Measurements from ENCODE around the gene KEL.

KEL gene

GRCh38 chr7:142960955-142961512, 1.1 kb downstream of the KEL start:
- DNase-seq: no peak

- DNase-seq: no peak
Observed at GRCh38 chr7:142959202-142959601, 3.0 kb downstream of the KEL start.

- DNase-seq: no peak
Observed at GRCh38 chr7:142957723-142958122, 4.4 kb downstream of the KEL start.

- no peak for DNase-seq
Observed at GRCh38 chr7:142956951-142957623, 5.1 kb downstream of the KEL start.

DNA sequence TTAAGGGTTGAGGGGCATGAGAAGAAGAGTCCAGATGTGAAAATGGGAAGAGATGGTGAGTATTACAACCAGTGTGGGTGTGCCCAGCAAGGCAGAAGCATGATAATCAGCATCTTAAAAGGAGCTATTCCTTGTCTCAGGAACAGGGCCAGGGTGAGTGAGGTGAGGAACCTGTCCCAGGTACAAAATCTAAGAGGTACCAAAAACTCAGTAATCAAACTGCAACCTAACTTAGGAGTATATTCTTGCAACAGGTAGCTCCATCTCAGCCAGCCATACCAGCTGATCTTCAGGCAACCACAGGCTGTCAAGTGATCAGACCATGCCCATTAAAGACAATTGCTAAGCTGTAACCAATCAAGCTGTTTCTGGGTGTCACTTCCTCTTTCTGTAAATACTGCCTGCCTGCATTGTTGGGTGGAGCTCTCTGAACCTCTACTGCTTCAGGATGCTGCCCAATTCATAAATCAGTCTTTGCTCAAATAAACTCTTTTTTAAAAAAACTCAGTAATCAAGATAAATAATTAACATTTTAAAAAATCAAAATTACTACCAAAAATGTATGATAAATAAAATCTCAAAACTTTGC, 7.4 kb downstream of the KEL start:
- no peak for DNase-seq

DNA sequence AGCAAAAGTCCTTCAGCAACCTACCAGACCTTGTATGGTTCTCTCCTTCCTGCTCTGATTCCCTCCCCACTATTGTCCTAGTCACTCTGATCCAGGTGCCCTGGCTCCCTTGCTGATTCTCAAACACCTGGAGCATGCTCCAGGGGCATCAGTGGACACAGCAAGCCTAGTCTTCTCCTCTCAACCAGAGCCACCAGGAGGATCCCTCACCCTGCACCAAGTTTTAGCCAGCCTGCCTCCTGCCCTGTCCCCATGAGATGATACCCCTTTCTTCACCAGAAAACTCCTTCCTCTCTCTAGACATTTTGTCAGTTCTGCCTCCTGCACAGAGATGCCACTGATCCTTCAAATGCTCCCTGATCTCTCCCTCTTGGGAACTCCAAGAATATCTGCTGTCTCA, 11.9 kb downstream of the KEL start:
- DNase-seq: no peak

DNA sequence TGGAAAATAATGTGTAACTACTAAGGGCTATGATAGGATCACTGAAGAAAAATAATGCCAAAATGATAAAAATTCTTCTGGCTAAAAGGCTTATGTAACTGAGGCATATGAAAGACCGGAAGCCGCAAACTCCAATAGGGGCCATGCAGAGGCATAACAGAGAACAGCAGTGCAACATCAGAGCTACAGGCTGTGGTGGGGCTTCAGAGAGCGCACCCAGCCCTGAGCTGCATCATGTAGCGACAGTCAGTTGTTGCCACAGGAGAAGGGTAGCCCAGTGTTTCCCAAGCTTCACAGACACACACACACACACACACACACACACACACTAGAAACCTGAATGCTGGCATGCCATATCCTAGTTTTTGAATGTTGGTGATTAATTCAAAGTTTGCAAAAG, 13.6 kb downstream of the KEL start:
- DNase-seq: no peak

DNA sequence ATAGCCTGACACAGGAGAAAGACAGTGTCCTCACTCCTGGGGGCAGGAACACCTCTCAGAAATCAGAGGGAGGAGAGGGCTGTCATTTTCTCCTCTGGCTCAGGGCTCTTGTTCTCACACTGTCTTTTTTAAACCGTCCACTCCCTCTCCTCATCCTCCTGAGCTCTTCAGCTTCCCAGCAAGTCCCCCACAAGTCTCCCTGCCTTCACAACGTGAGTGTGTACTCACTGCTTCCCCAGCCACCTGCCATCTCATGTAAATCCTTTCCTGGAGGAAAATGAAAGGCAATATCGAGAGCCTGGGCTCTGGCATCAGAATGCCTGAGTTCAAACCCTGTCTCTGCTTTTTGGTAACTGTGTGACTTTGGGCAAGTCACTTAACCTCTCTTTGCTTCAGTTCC, 17.2 kb downstream of the KEL start:
- DNase-seq: no peak

- DNase-seq: no peak
Observed at GRCh38 chr7:142943706-142944268, 18.4 kb downstream of the KEL start.

DNA sequence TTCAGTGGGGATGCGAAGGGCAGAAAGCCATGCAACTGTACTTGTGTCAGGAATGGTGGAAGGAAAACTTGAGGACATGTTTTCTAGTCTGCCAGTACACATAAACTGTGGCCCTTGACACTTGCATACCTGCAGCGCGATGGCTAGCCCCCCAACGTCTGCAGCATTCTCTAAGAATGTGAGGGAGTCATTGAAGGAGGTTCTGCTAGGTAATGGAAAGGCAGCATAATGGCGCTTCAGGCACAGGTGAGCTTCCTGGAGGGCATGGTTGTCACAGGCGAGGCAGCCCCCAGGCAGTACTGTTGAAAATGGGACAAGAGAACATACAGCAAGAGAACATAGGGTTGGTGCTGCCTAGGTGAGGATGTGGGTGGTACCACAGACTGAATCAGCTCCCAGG, 19.4 kb downstream of the KEL start:
- no peak for DNase-seq

- no peak for DNase-seq
Observed at GRCh38 chr7:142941541-142941940, 20.6 kb downstream of the KEL start.

DNA sequence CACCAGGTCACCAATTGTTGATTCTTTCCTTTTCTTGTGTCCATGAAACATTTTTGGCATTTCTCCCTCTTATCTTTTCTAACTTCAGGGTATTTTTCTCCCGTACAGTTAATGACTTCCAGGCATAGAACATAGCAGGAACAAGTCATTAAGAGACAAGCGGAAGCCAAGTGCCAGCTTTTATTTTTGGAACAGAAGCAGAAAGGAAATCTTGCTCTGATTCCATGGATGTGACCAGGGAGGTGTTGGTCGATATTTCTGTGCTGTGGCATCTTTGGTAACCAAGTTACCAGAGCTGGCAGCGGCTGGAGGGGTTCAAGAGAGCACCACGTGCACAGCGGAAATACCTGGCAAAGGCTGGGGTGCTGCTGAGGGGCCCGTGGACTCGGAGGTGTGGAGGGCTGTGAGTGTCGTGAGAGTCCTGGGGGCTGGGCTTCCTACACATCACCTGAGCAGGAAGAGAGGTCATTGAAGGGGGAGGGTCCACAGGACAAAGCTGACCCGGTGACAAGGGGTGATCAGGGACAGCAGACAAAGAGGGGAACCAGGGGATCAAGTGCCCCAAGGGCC, 21.1 kb downstream of the KEL start:
- DNase-seq: no peak

DNA sequence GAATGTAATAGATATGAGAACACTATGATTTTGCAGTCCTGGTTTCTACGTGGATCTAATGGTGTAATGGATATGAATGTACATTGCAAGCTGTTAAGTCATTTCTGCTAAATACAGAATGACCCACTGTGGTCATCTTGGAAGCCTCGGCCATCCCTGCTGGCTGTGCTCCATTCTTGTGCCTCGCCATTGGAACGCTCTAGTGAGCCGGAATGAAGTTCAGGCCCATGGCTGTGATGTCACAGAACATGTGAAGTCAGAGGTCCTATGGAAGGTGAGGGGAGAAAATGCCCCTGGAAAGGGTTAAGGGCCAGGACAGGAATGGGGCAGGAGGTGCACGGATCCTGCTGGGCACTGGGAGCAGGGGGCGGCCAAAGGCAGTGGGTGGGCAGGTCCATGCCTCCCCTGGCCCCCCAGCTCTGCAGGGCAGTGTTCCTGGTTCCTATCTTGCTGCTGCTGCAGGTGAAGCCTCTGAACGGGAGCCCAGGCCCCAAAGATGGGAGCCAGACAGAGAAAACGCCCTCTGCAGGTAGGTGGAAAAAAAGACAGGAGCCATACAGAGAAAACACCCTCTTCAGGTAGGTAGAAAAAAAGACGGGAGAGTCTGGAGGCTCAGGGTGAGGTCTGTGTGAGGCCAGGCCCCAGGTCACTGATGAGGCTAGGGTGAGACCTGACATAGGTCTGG, 22.8 kb downstream of the KEL start, which contains the start of gene LLCFC1:
TSS of gene LLCFC1 (plus strand) at position 259 of the 685 bp plus-strand sequence. CDS start at position 397, 138 bp downstream.
- no peak for DNase-seq

GRCh38 chr7:142938611-142939010, 23.6 kb downstream of the KEL start:
- no peak for DNase-seq

GRCh38 chr7:142935941-142936565, 26.1 kb downstream of the KEL start:
- DNase-seq: no peak

DNA sequence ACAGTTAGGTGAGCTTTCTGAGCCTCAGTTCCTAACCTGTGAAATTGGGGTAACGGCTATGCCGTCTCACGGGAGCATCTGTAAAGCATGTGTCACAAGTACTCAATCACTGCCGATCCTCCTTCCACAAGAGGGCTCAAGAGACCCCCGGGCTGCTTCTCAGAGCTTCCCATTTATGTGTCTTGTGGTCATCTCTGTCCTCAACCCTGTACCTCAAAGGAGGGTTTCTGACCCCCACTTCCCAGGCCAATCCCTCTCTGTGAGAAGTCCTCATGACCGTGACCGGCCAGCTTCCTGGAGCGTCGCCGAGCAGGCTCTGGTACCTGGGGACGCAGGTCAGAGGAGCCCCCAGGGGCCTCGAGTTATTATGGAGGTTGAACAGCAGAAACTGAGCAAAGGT, 28.1 kb downstream of the KEL start:
- no peak for DNase-seq

- DNase-seq: no peak
Observed at GRCh38 chr7:142933624-142934023, 28.5 kb downstream of the KEL start, which contains the start of gene TRPV5. TRPV5 (minus strand) TSS chr7:142933746; CDS start chr7:142933459, 287 bp downstream.

DNA sequence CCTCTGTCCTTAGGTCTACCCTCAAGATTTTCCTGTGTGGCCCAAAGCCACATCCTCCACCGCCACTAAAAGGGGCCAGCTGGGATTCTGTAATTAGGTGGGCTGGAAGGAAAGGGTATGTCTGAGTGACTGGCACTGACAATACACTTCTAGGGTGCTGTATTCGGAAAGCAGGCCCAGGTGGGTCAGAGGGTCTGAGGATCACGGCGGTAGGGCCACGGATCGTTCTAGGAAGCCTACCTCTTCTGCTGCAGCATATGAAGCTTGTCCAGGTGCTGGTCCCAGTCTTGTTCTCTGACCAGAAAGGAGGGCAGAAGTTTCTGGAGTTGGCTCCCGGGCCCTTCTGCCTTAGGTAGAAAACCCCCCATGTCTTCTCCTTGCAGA, 29.1 kb downstream of the KEL start:
- DNase-seq: no peak

- no peak for DNase-seq
Observed at GRCh38 chr7:142932386-142933091, 29.6 kb downstream of the KEL start.

GRCh38 chr7:142930126-142930730, 31.9 kb downstream of the KEL start:
- DNase-seq: no peak

DNA sequence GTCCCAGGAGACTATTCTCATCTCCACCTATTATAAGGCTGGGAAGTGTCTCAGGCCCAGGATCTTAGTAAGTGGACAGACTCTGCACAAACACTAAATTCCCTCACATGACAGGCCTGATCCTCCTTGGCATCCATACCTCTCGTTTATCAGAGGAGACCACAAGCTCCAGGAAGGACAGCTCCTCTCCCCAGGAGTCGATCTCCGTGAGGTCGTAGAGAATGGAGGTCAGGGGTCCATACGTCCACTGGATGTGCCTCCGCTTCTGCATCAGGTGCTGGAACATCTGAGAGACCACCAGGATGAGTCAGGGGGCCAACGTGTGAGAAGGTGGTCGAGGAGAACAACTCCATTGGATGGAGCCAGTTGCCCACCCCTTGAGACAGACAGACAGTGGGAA, 34.2 kb downstream of the KEL start:
- no peak for DNase-seq

Data from C1 segment of cervical spinal cord (tissue), 14 donors.